ENCODE results near the gene ATP2B3.

DNA sequence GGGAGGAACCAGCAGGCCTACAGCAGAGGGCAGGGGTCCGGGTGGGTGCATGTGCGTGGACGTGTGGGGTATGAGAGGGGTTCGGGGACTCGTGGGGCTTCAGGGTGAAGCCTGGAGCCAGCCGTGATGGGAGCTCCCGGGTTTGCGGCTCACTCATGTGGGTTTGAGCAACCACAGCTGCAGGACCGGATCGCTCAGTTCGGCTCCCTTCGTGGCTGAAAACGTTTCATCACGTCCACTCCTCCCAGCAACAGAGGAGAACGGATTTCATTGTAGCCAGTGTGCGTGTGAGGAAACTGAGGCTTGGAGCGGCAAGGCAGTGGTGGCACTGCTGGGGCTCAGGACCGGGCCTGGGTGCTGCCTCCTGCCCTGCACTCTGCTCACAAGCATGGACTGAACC, 12.1 kb upstream of the ATP2B3 start:
- TF ChIP-seq, protein P1, sequence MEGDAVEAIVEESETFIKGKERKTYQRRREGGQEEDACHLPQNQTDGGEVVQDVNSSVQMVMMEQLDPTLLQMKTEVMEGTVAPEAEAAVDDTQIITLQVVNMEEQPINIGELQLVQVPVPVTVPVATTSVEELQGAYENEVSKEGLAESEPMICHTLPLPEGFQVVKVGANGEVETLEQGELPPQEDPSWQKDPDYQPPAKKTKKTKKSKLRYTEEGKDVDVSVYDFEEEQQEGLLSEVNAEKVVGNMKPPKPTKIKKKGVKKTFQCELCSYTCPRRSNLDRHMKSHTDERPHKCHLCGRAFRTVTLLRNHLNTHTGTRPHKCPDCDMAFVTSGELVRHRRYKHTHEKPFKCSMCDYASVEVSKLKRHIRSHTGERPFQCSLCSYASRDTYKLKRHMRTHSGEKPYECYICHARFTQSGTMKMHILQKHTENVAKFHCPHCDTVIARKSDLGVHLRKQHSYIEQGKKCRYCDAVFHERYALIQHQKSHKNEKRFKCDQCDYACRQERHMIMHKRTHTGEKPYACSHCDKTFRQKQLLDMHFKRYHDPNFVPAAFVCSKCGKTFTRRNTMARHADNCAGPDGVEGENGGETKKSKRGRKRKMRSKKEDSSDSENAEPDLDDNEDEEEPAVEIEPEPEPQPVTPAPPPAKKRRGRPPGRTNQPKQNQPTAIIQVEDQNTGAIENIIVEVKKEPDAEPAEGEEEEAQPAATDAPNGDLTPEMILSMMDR (IDR thresholded peaks at IDR 0.05): no peak
- TF ChIP-seq POLR2A (IDR thresholded peaks at IDR 0.05): no peak
